HEK293T (cell line): ENCODE measurements around the gene STX7.

Experiments used
- CTCF ChIA-PET: fragments of 350-600 bp; formaldehyde crosslinking; extraction: SDS; loops from one replicate; lab custom pipeline; 2021; ENCODE audit warnings: antibody characterized with exemption, inconsistent platforms; lab: Yijun Ruan, JAX
- POLR2A ChIA-PET: fragments of 350-600 bp; formaldehyde crosslinking; extraction: SDS; loops from one replicate; lab custom pipeline; 2020; ENCODE audit warnings: antibody characterized with exemption, inconsistent platforms; lab: Yijun Ruan, JAX
- DNase-seq: peaks from one replicate; pipeline ENCODE4 v3.0.0; 2012; ENCODE audit warnings: mixed read lengths; ENCODE audit errors: extremely low spot score
- ARNT ChIP-seq: fragments of 450-650 bp; IDR thresholded peaks from 2 replicates; pipeline ENCODE4 v1.6.1; 2017; ENCODE audit warnings: mild to moderate bottlenecking
- BHLHE40 ChIP-seq: fragments of 450-650 bp; IDR thresholded peaks from 2 replicates; pipeline ENCODE4 v1.6.1; 2016; ENCODE audit warnings: mild to moderate bottlenecking, moderate library complexity, borderline replicate concordance
- CTBP1 ChIP-seq: fragments of 450-650 bp; IDR thresholded peaks from 2 replicates; pipeline ENCODE4 v1.6.1; 2016; ENCODE audit warnings: borderline replicate concordance
- ELF4 ChIP-seq: fragments of 450-650 bp; IDR thresholded peaks from 2 replicates; pipeline ENCODE4 v1.6.1; 2017; ENCODE audit warnings: antibody characterized with exemption
- FOXA1 ChIP-seq: fragments of 450-650 bp; IDR thresholded peaks from 2 replicates; pipeline ENCODE4 v1.6.1; 2016; ENCODE audit warnings: mild to moderate bottlenecking
- FOXK2 ChIP-seq: fragments of 450-650 bp; IDR thresholded peaks from 2 replicates; pipeline ENCODE4 v1.6.1; 2016; ENCODE audit warnings: mild to moderate bottlenecking
- FOXM1 ChIP-seq: fragments of 450-650 bp; IDR thresholded peaks from 2 replicates; pipeline ENCODE4 v1.6.1; 2017; ENCODE audit warnings: mild to moderate bottlenecking, borderline replicate concordance
- HDGF ChIP-seq: fragments of 450-650 bp; IDR thresholded peaks from 2 replicates; pipeline ENCODE4 v1.6.1; 2017; ENCODE audit warnings: antibody characterized with exemption, borderline replicate concordance
- L3MBTL2 ChIP-seq: fragments of 450-650 bp; conservative IDR thresholded peaks from 2 replicates; pipeline ENCODE4 v1.6.1; 2016; ENCODE audit warnings: mild to moderate bottlenecking
- LEF1 ChIP-seq: fragments of 450-650 bp; IDR thresholded peaks from 2 replicates; pipeline ENCODE4 v1.6.1; 2017; ENCODE audit warnings: mild to moderate bottlenecking, borderline replicate concordance
- NFRKB ChIP-seq: fragments of 450-650 bp; IDR thresholded peaks from 2 replicates; pipeline ENCODE4 v1.6.1; 2016; ENCODE audit warnings: mild to moderate bottlenecking, moderate library complexity
- PKNOX1 ChIP-seq: fragments of 450-650 bp; IDR thresholded peaks from 2 replicates; pipeline ENCODE4 v1.6.1; 2016
- SP1 ChIP-seq: fragments of 450-650 bp; IDR thresholded peaks from 2 replicates; pipeline ENCODE4 v1.6.1; 2017
- TARDBP ChIP-seq: fragments of 450-650 bp; IDR thresholded peaks from 2 replicates; pipeline ENCODE4 v1.6.1; 2016
- ZNF384 ChIP-seq: fragments of 450-650 bp; IDR thresholded peaks from 2 replicates; pipeline ENCODE4 v1.6.1; 2016

Gene STX7

GRCh38 chr6:132404330-132404729 lies 108.6 kb downstream of the STX7 start:
- DNase-seq, result no peak
- CTCF ChIA-PET, result interaction anchor here (0.9 kb wide), 1 partner anchor 126 kb away, joined by 4 read pairs; no protein-coding TSS in a partner anchor
- POLR2A ChIA-PET, result no interaction called here
- TF ChIP-seq ZNF384, result no peak
- no peak for TF ChIP-seq L3MBTL2
- no peak for TF ChIP-seq SP1
- no peak for TF ChIP-seq HDGF
- TF ChIP-seq CTBP1, result no peak
- TF ChIP-seq FOXM1, result no peak
- no peak for TF ChIP-seq FOXK2
- TF ChIP-seq NFRKB, result no peak
- TF ChIP-seq ELF4, result no peak
- TF ChIP-seq ARNT, result no peak
- no peak for TF ChIP-seq FOXA1
- no peak for TF ChIP-seq PKNOX1
- no peak for TF ChIP-seq TARDBP

GRCh38 chr6:132401618-132402285 lies 111.2 kb downstream of the STX7 start:
- no peak for TF ChIP-seq FOXA1
- TF ChIP-seq L3MBTL2, result peak; percentile 58
- ChIA-PET POLR2A (no interaction called here), CTCF (no interaction called here)
- DNase-seq, result no peak

- TF ChIP-seq L3MBTL2 (peak; percentile 6; the same call in 1 of the 2 replicates), ARNT (no peak)
- peak; percentile 80 for DNase-seq
- CTCF ChIA-PET, result interaction anchor here (0.8 kb wide), 1 partner anchor 121 kb away, joined by 4 read pairs; no protein-coding TSS in a partner anchor
- POLR2A ChIA-PET, result interaction anchor here (1.1 to 1.7 kb wide), 2 partner anchors 10 to 12 kb away, joined by 4 to 7 read pairs; no protein-coding TSS in a partner anchor
Measured at GRCh38 chr6:132400883-132401617, 111.9 kb downstream of the STX7 start, which contains the start of gene MOXD1. Gene MOXD1 (minus strand): TSS chr6:132401475. CDS start chr6:132401426, 49 bp downstream.

GRCh38 chr6:132400555-132400882 lies 112.4 kb downstream of the STX7 start:
- DNase-seq, result no peak
- POLR2A ChIA-PET, result interaction anchor here (1.1 to 1.7 kb wide), 2 partner anchors 9 to 11 kb away, joined by 4 to 7 read pairs; no protein-coding TSS in a partner anchor
- TF ChIP-seq ELF4 (no peak), LEF1 (no peak), BHLHE40 (no peak), CTBP1 (no peak), ARNT (no peak), FOXA1 (no peak), NFRKB (no peak)
- CTCF ChIA-PET, result interaction anchor here (0.8 to 1.1 kb wide), 2 partner anchors 120 to 121 kb away, joined by 3 to 4 read pairs; no protein-coding TSS in a partner anchor

GRCh38 chr6:132399376-132400074 lies 113.4 kb downstream of the STX7 start:
- ChIA-PET POLR2A (interaction anchor here (1.7 kb wide), 1 partner anchor 10 kb away, joined by 7 read pairs; no protein-coding TSS in a partner anchor), CTCF (interaction anchor here (1.1 kb wide), 1 partner anchor 120 kb away, joined by 3 read pairs; no protein-coding TSS in a partner anchor)
- TF ChIP-seq HDGF (no peak), LEF1 (no peak), CTBP1 (peak; percentile 44; the same call in 1 of the 2 replicates), PKNOX1 (peak; percentile 28; the same call in 1 of the 2 replicates)
- DNase-seq, result no peak
